OCI-LY7 (cell line): ENCODE measurements around the gene PPP1R37.

Experiments
- EZH2phosphoT487 ChIP-seq: fragments of 200-600 bp; sonication (generic); IDR thresholded peaks from 2 replicates; pipeline ENCODE4 v1.6.1; 2018; ENCODE audit warnings: low read depth, borderline replicate concordance, mild to moderate bottlenecking, mixed run types, antibody characterized with exemption, low read length, moderate library complexity, mixed read lengths
- TF ChIP-seq, protein P1 (sequence below): fragments of 200-600 bp; sonication (generic); conservative IDR thresholded peaks from 2 replicates; pipeline ENCODE4 v1.5.1; 2014; ENCODE audit warnings: mild to moderate bottlenecking, antibody characterized with exemption, low read length, moderate library complexity, mixed read lengths

DNA sequence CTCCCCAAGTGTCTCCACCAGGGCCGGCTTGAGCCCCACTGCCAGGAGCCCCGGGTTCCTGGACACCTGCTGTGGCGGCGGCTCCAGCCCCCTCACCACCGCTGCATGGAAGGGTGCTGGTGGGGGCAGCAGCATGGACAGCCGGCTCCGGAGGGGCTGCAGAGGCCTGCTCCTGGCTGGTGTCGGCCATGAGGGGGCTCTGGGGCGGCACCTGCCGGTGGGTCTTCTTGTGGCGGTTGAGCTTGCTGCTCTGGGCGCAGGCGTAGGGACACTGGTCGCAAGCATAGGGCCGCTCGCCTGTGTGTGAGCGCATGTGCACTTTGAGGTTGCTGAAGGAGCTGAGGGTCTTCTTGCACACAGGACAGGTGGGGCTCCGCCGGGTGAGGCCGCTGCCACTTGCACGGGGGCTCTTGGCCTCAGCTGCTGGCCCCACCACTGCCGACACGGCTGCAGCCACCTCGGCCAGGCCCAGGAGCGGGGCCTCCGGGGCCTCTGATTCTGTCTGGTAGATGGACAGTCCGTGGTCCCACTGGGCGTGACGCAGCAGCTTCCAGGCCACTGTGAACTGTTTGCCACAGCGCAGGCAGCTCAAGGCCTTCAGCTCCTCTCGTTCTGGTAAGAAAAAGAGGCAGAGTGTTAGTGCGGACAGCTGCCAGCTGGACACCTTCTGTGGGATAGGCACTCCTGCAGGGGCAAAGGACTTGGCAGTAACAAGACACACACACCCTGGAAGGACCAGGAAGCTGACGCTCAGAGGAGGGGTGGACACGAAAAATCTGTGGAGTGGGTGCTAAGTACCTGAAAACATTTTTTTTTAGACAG, 20.8 kb upstream of the PPP1R37 start:
- TF ChIP-seq, protein P1, sequence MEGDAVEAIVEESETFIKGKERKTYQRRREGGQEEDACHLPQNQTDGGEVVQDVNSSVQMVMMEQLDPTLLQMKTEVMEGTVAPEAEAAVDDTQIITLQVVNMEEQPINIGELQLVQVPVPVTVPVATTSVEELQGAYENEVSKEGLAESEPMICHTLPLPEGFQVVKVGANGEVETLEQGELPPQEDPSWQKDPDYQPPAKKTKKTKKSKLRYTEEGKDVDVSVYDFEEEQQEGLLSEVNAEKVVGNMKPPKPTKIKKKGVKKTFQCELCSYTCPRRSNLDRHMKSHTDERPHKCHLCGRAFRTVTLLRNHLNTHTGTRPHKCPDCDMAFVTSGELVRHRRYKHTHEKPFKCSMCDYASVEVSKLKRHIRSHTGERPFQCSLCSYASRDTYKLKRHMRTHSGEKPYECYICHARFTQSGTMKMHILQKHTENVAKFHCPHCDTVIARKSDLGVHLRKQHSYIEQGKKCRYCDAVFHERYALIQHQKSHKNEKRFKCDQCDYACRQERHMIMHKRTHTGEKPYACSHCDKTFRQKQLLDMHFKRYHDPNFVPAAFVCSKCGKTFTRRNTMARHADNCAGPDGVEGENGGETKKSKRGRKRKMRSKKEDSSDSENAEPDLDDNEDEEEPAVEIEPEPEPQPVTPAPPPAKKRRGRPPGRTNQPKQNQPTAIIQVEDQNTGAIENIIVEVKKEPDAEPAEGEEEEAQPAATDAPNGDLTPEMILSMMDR, result peak; percentile 75
- no peak for TF ChIP-seq EZH2phosphoT487
